Mucosa of rectum (tissue), 2 donors: Measurements from ENCODE around the gene CFP.
"Not testable (repeated sequence)": the region's sequence is repeated elsewhere in the genome, so short reads cannot be mapped to it uniquely, and the experiment has no call there.

Experiments
- H3K27ac ChIP-seq, 2 donors: one replicate each; pipeline ENCODE4 v1.7.0; 2013; ENCODE audit warnings: inconsistent platforms in 2 of 2, low read depth in 2 of 2, low read length in 2 of 2
- H3K27me3 ChIP-seq, 2 donors: one replicate each; pipeline ENCODE4 v1.7.0; 2013; ENCODE audit warnings: low read length in 2 of 2; ENCODE audit not compliant: control insufficient read depth in 2 of 2, insufficient read depth in 2 of 2
- H3K36me3 ChIP-seq, 2 donors: one replicate each; pipeline ENCODE4 v1.7.0; 2013; ENCODE audit warnings: low read length in 2 of 2; ENCODE audit not compliant: control insufficient read depth in 2 of 2, insufficient read depth in 2 of 2
- H3K4me1 ChIP-seq, 2 donors: one replicate each; pipeline ENCODE4 v1.7.0; 2013; ENCODE audit warnings: low read length in 2 of 2, mild to moderate bottlenecking in 1 of 2; ENCODE audit not compliant: control insufficient read depth in 2 of 2, insufficient read depth in 2 of 2
- H3K4me3 ChIP-seq, 2 donors: one replicate each; pipeline ENCODE4 v1.7.0; 2013; ENCODE audit warnings: low read length in 2 of 2
- H3K9ac ChIP-seq, 2 donors: one replicate each; pipeline ENCODE4 v1.7.0; 2013; ENCODE audit warnings: low read length in 2 of 2, low read depth in 1 of 2, mild to moderate bottlenecking in 1 of 2
- H3K9me3 ChIP-seq, 2 donors: one replicate each; pipeline ENCODE4 v1.7.0; 2013; ENCODE audit warnings: low read length in 2 of 2; ENCODE audit not compliant: control insufficient read depth in 2 of 2
- donor health status: healthy.
- donor health status: Normal muscosa, but diverticular disease.

CFP gene

GRCh38 chrX:47629419-47630200, at the start of gene CFP:
Gene CFP, minus strand, starts transcription at chrX:47629930. Its CDS starts 86 bp downstream, at chrX:47629844.
- Histone ChIP-seq H3K4me1 (no peaks in the 10 kb centered on the region), H3K27ac (no peak within 1 kb of the TSS), H3K36me3 (no peaks in the 10 kb centered on the region), H3K27me3 (no peaks in the 10 kb centered on the region), H3K4me3 (no peak within 1 kb of the TSS), H3K9ac (no peak within 1 kb of the TSS), H3K9me3 (no peaks in the 10 kb centered on the region)

DNA sequence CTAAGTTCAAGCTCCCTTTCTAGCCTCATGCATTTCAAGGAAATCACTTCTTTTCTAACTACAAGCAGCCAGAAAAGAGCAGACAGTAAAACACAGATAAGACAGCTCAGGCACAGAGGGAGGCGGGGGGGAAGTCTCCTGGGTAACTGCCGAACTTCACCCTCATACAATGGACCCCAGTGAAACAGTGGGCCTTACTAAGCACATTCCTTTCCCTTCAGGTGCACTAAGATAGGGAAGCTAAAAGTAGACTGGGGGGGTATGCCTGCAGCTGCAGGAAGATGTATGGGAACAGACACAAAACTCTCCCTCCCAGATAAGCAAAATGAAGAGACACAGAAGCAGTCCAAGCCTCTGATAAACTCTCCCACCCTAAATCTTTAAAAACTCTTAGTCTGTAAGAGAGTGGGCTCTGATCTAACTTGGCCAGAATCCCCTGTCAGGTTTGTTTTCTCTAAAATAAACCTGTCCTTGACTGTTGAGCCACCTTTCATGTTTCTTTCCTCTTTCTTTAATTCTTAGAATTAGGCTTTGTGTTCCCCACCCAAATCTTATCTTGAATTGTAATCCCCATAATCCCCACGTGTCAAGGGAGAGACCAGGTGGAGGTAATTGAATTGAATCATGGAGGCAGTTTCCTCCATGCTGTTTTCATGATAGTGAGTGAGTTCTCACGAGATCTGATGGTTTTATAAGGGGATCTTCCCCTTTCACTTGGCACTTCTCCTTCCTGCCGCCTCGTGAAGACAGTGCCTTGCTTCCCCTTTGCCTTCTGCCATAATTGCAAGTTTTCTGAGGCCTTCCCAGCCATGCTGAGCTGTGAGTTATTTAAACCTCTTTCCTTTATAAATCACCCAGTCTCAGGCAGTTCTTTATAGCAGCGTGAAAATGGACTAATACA, 46.5 kb upstream of the CFP start:
- H3K9ac ChIP-seq, H3K9me3 ChIP-seq, H3K27me3 ChIP-seq, H3K4me1 ChIP-seq, H3K4me3 ChIP-seq, H3K27ac ChIP-seq, H3K36me3 ChIP-seq: not testable (repeated sequence)

GRCh38 chrX:47674776-47675175, 45.0 kb upstream of the CFP start:
- H3K36me3 ChIP-seq = no peaks in the 10 kb centered on the region

DNA sequence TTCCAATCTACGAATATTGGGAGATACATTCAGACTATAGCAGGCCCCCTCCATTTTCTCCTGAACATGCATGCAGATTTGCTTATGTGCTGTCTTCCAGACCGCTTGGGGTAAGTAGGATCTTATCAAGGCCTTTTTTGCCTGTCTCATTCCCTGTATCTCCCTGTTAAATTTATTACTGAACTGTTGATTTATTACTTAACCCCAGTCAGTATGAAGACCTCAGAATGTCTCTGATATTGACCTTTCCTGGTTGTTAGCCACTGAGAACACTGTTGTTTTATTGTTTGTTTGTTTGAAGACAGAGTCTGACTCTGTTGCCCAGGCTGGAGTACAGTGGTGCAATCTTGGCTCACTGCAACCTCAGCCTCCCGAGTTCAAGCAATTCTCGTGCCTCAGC, 36.1 kb upstream of the CFP start:
- H3K9me3 ChIP-seq, H3K27me3 ChIP-seq, H3K4me1 ChIP-seq, H3K27ac ChIP-seq, H3K4me3 ChIP-seq, H3K9ac ChIP-seq, H3K36me3 ChIP-seq: not testable (repeated sequence)

More at GRCh38 chrX:47674776-47675175, 45.0 kb upstream of the CFP start:
- H3K4me1 ChIP-seq = no peaks in the 10 kb centered on the region
- peaks cover 0 to 4% of the 10 kb centered on the region in 2 donors for H3K27me3 ChIP-seq
- H3K27ac ChIP-seq = no peak overlapping the region
- H3K4me3 ChIP-seq = no peak overlapping the region
- H3K9me3 ChIP-seq = no peaks in the 10 kb centered on the region
- H3K9ac ChIP-seq = no peak overlapping the region

- Histone ChIP-seq H3K4me1 (no peaks in the 10 kb centered on the region), H3K27ac (no peak overlapping the region), H3K36me3 (no peaks in the 10 kb centered on the region), H3K9me3 (no peaks in the 10 kb centered on the region), H3K4me3 (no peak overlapping the region), H3K27me3 (no peaks in the 10 kb centered on the region), H3K9ac (no peak overlapping the region)
These were observed 35.0 kb upstream of the CFP start for GRCh38 chrX:47664737-47665136.

- Histone ChIP-seq H3K27ac (no peak overlapping the region), H3K4me1 (no peaks in the 10 kb centered on the region)
These were observed 32.5 kb upstream of the CFP start for GRCh38 chrX:47662144-47662657.

GRCh38 chrX:47661539-47661938, 31.8 kb upstream of the CFP start:
- Histone ChIP-seq H3K27ac (no peak overlapping the region), H3K4me1 (no peaks in the 10 kb centered on the region), H3K9me3 (no peaks in the 10 kb centered on the region)

More at GRCh38 chrX:47662144-47662657, 32.5 kb upstream of the CFP start:
- no peak overlapping the region for H3K9ac ChIP-seq
- H3K27me3 ChIP-seq = peaks cover 0 to 3% of the 10 kb centered on the region in 2 donors
- no peak overlapping the region for H3K4me3 ChIP-seq
- peaks cover 0 to 5% of the 10 kb centered on the region in 2 donors for H3K36me3 ChIP-seq
- no peaks in the 10 kb centered on the region for H3K9me3 ChIP-seq

GRCh38 chrX:47659421-47659726, 29.6 kb upstream of the CFP start:
- Histone ChIP-seq H3K27me3 (peaks cover 0 to 3% of the 10 kb centered on the region in 2 donors), H3K9ac (peak overlapping the region; percentile 88 to 90), H3K9me3 (no peaks in the 10 kb centered on the region), H3K4me1 (no peaks in the 10 kb centered on the region), H3K27ac (peak overlapping the region; percentile 98 to 99), H3K36me3 (peaks cover 2 to 13% of the 10 kb centered on the region in 2 donors), H3K4me3 (peak overlapping the region; percentile 82 to 87)

More at GRCh38 chrX:47661539-47661938, 31.8 kb upstream of the CFP start:
- peaks cover 0 to 12% of the 10 kb centered on the region in 2 donors for H3K36me3 ChIP-seq
- H3K4me3 ChIP-seq = no peak overlapping the region
- peaks cover 0 to 3% of the 10 kb centered on the region in 2 donors for H3K27me3 ChIP-seq
- no peak overlapping the region for H3K9ac ChIP-seq

DNA sequence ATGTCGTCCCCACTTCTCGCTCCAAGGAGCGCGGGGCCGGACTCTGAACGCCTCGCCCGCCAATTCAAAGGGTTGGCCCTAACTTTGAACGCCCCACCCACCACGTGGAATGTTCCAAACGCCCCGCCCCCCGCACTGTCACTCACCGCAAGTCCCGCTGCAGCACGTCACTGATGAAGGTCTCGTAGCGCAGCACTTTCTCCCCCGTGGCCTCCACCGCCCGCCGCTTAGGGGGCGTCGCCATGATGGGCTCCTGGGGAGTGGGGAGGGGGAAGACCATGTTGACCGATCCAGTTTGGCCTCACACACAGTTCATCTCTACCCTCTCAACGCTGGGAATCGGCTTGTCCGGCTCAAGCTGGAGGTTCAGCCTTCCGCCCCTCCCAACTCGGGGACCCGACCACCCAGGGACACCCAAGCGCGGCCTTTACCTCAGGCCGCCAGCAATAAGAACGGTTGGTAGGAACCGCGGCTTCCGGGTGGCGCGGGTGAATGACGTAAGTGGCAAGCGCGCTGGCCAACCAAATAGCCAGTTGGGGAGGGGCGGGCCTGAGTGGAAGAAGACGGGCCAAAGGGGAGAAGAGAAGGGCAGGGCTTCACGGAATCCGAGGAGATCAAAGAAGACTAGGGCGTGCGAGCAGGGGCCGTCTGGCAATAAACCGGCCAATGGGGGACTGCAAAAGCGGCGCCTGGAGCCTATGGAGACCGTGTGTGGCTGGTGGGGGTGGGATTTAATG, 29.1 kb upstream of the CFP start, which contains the start of gene UXT:
Gene UXT, minus strand, starts transcription at position 497 of the 737 bp plus-strand sequence. Its CDS starts 253 bp downstream, at position 244.
- Histone ChIP-seq H3K27ac (peak within 1 kb of the TSS; percentile 98 to 99), H3K9me3 (no peaks in the 10 kb centered on the region), H3K4me1 (no peaks in the 10 kb centered on the region), H3K4me3 (peak within 1 kb of the TSS; percentile 82 to 87), H3K27me3 (peaks cover 0 to 3% of the 10 kb centered on the region in 2 donors), H3K9ac (peak within 1 kb of the TSS; percentile 88 to 90), H3K36me3 (peaks cover 2 to 13% of the 10 kb centered on the region in 2 donors)
